ENCODE measurements around the gene MYO15B. TPM values are rescaled to one million over a fixed set of nuclear protein-coding genes. Genes with fewer than 3 reads are reported as not detected.

The MYO15B gene
- total RNA-seq, 1 donor from 2014 or later: 43.8 TPM

DNA sequence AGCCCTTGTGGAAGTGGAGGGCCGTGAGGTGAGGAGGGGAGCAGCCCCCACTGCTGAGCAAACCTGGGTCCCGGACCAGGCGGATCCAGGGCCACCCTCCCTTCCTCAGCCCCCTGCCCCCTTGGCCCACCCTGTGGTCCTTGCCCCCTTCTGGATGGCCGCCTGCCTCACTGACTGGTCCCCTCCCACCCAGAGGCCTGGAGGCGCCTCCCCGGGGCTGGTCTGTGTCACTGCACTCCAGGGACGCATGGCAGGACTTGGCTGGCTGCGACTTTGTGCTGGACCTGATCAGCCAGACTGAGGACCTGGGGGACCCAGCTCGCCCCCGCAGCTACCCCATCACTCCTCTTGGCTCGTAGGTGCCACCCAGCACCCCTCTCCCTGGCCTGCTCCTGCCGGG lies 26.4 kb downstream of the MYO15B start:
- no peak overlapping the region for H3K9ac ChIP-seq (ENCODE audit: low read depth in 1 of 3, low read length in 3 of 3)
- no peaks in the 10 kb centered on the region for H3K9me3 ChIP-seq (ENCODE audit: control insufficient read depth in 3 of 3, low read length in 3 of 3)
- peaks cover 2 to 14% (median 12%) of the 10 kb centered on the region in 3 donors for H3K36me3 ChIP-seq (ENCODE audit: control insufficient read depth in 3 of 3, insufficient read depth in 3 of 3, low read length in 3 of 3)
- H3K27me3 ChIP-seq (ENCODE audit: control insufficient read depth in 3 of 3, insufficient read depth in 3 of 3, low read length in 3 of 3): peaks cover 0 to 4% (median 3%) of the 10 kb centered on the region in 3 donors
- H3K4me1 ChIP-seq (ENCODE audit: control insufficient read depth in 3 of 3, insufficient read depth in 3 of 3, low read length in 3 of 3): no peaks in the 10 kb centered on the region
- no peak overlapping the region for H3K27ac ChIP-seq (ENCODE audit: low read depth, low read length)
- no peak overlapping the region for H3K4me3 ChIP-seq (ENCODE audit: low read length in 3 of 3)

- Histone ChIP-seq H3K9me3 (ENCODE audit: control insufficient read depth in 3 of 3, low read length in 3 of 3) (no peaks in the 10 kb centered on the region), H3K4me3 (ENCODE audit: low read length in 3 of 3) (no peak overlapping the region), H3K9ac (ENCODE audit: low read depth in 1 of 3, low read length in 3 of 3) (no peak overlapping the region), H3K27ac (ENCODE audit: low read depth, low read length) (no peak overlapping the region), H3K36me3 (ENCODE audit: control insufficient read depth in 3 of 3, insufficient read depth in 3 of 3, low read length in 3 of 3) (peaks cover 5 to 15% (median 12%) of the 10 kb centered on the region in 3 donors), H3K4me1 (ENCODE audit: control insufficient read depth in 3 of 3, insufficient read depth in 3 of 3, low read length in 3 of 3) (no peaks in the 10 kb centered on the region), H3K27me3 (ENCODE audit: control insufficient read depth in 3 of 3, insufficient read depth in 3 of 3, low read length in 3 of 3) (peaks cover 0 to 10% (median 3%) of the 10 kb centered on the region in 3 donors)
Observed at GRCh38 chr17:75614556-75615270, 27.1 kb downstream of the MYO15B start.

DNA sequence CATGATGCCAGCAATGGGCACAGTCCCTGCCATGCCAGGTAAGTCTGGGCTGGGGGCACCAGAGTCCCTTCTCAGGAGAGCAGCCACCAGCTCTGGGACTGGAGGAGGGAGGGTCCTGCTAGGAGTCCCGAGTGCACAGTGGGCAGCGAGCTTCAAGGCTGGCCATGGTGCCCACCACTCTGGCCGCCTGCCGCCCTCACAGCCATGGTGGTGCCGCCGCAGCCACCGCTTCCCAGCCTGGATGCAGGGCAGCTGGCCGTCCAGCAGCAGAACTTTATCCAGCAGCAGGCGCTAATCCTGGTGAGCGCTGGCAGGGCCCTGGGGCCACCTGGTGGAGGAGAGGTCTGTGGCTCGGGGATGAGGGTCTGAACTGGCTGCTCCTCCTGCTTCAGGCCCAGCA lies 27.7 kb downstream of the MYO15B start:
- Histone ChIP-seq H3K27ac (ENCODE audit: low read depth, low read length) (no peak overlapping the region), H3K9ac (ENCODE audit: low read depth in 1 of 3, low read length in 3 of 3) (no peak overlapping the region), H3K36me3 (ENCODE audit: control insufficient read depth in 3 of 3, insufficient read depth in 3 of 3, low read length in 3 of 3) (peaks cover 5 to 15% (median 15%) of the 10 kb centered on the region in 3 donors), H3K9me3 (ENCODE audit: control insufficient read depth in 3 of 3, low read length in 3 of 3) (no peaks in the 10 kb centered on the region), H3K4me1 (ENCODE audit: control insufficient read depth in 3 of 3, insufficient read depth in 3 of 3, low read length in 3 of 3) (no peaks in the 10 kb centered on the region), H3K4me3 (ENCODE audit: low read length in 3 of 3) (no peak overlapping the region), H3K27me3 (ENCODE audit: control insufficient read depth in 3 of 3, insufficient read depth in 3 of 3, low read length in 3 of 3) (peaks cover 0 to 14% (median 6%) of the 10 kb centered on the region in 3 donors)

DNA sequence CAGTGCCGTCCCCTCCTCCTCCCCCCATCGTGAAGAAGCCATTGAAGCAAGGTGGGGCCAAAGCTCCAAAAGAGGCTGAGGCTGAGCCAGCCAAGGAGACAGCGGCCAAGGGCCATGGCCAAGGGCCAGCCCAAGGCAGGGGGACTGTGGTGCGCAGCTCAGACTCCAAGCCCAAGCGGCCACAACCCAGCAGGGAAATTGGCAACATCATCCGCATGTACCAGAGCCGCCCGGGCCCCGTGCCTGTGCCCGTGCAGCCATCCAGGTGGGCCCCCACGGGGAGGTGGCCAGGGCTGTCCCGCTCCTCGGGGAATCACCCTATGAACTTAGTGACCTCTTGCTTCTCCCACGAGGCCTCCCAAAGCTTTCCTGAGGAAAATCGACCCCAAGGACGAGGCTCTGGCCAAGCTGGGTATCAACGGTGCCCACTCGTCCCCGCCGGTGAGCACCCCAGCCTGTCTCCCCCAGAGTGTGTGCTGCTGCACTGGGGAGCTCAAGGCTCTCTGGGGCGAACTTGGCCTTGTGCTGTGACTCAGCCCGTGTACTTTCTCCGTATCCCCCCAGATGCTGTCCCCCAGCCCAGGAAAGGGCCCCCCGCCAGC lies 29.0 kb downstream of the MYO15B start:
- Histone ChIP-seq H3K27ac (ENCODE audit: low read depth, low read length) (no peak overlapping the region), H3K36me3 (ENCODE audit: control insufficient read depth in 3 of 3, insufficient read depth in 3 of 3, low read length in 3 of 3) (peaks cover 6 to 23% (median 12%) of the 10 kb centered on the region in 3 donors), H3K4me1 (ENCODE audit: control insufficient read depth in 3 of 3, insufficient read depth in 3 of 3, low read length in 3 of 3) (no peaks in the 10 kb centered on the region), H3K27me3 (ENCODE audit: control insufficient read depth in 3 of 3, insufficient read depth in 3 of 3, low read length in 3 of 3) (peaks cover 0 to 14% (median 8%) of the 10 kb centered on the region in 3 donors), H3K9me3 (ENCODE audit: control insufficient read depth in 3 of 3, low read length in 3 of 3) (no peaks in the 10 kb centered on the region), H3K9ac (ENCODE audit: low read depth in 1 of 3, low read length in 3 of 3) (no peak overlapping the region), H3K4me3 (ENCODE audit: low read length in 3 of 3) (no peak overlapping the region)

DNA sequence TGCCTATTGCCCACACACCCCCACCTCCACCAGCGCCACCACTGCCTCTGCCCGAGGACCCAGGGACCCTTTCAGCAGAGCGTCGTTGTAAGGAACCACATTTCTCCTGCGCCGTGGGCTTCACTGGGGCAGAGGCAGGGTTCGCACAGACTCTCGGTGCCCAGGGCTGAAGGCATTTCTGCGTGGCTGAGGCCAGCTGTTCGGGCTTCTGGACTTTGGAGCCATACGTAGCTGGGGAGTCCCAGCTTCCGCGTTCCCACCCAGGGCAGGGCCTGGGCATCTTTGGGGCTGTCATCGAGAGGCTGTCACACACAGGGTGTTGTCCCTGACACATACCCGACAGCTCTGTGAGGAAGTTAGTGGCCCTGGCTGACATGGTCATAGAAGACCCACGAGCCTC lies 29.6 kb downstream of the MYO15B start:
- H3K27me3 ChIP-seq (ENCODE audit: control insufficient read depth in 3 of 3, insufficient read depth in 3 of 3, low read length in 3 of 3): peaks cover 0 to 14% (median 8%) of the 10 kb centered on the region in 3 donors
- peaks cover 6 to 23% (median 12%) of the 10 kb centered on the region in 3 donors for H3K36me3 ChIP-seq (ENCODE audit: control insufficient read depth in 3 of 3, insufficient read depth in 3 of 3, low read length in 3 of 3)
- H3K4me1 ChIP-seq (ENCODE audit: control insufficient read depth in 3 of 3, insufficient read depth in 3 of 3, low read length in 3 of 3): no peaks in the 10 kb centered on the region
- no peak overlapping the region for H3K27ac ChIP-seq (ENCODE audit: low read depth, low read length)
- H3K4me3 ChIP-seq (ENCODE audit: low read length in 3 of 3): no peak overlapping the region
- no peak overlapping the region for H3K9ac ChIP-seq (ENCODE audit: low read depth in 1 of 3, low read length in 3 of 3)
- no peaks in the 10 kb centered on the region for H3K9me3 ChIP-seq (ENCODE audit: control insufficient read depth in 3 of 3, low read length in 3 of 3)

DNA sequence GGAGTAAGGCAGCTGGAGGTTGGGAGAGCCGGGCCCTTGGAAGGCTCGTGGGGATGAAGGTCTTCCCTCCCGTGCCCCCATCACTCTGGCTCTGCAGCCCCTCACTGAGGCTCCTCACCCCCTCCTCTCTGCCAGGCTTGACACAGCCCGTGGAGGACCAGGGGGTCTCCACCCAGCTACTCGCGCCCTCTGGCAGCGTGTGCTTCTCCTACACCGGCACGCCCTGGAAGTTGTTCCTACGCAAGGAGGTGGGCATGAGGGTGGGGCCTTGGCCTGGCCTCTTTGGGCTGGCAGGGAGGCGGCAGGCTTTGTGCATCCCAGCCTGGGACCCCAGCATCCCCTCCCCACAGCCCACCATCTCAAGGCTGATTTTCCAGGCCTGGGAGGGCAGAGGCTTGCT lies 30.1 kb downstream of the MYO15B start:
- Histone ChIP-seq H3K9me3 (ENCODE audit: control insufficient read depth in 3 of 3, low read length in 3 of 3) (no peaks in the 10 kb centered on the region), H3K36me3 (ENCODE audit: control insufficient read depth in 3 of 3, insufficient read depth in 3 of 3, low read length in 3 of 3) (peaks cover 6 to 23% (median 11%) of the 10 kb centered on the region in 3 donors), H3K4me1 (ENCODE audit: control insufficient read depth in 3 of 3, insufficient read depth in 3 of 3, low read length in 3 of 3) (no peaks in the 10 kb centered on the region), H3K4me3 (ENCODE audit: low read length in 3 of 3) (no peak overlapping the region), H3K27ac (ENCODE audit: low read depth, low read length) (no peak overlapping the region), H3K27me3 (ENCODE audit: control insufficient read depth in 3 of 3, insufficient read depth in 3 of 3, low read length in 3 of 3) (peaks cover 0 to 14% (median 8%) of the 10 kb centered on the region in 3 donors), H3K9ac (ENCODE audit: low read depth in 1 of 3, low read length in 3 of 3) (no peak overlapping the region)

GRCh38 chr17:75619506-75620431 lies 32.2 kb downstream of the MYO15B start:
- Histone ChIP-seq H3K27me3 (ENCODE audit: control insufficient read depth in 3 of 3, insufficient read depth in 3 of 3, low read length in 3 of 3) (peaks cover 0 to 14% (median 8%) of the 10 kb centered on the region in 3 donors), H3K4me1 (ENCODE audit: control insufficient read depth in 3 of 3, insufficient read depth in 3 of 3, low read length in 3 of 3) (peaks cover 0 to 8% (median 6%) of the 10 kb centered on the region in 3 donors), H3K27ac (ENCODE audit: low read depth, low read length) (no peak overlapping the region), H3K9ac (ENCODE audit: low read depth in 1 of 3, low read length in 3 of 3) (no peak overlapping the region), H3K36me3 (ENCODE audit: control insufficient read depth in 3 of 3, insufficient read depth in 3 of 3, low read length in 3 of 3) (peaks cover 8 to 22% (median 10%) of the 10 kb centered on the region in 3 donors), H3K4me3 (ENCODE audit: low read length in 3 of 3) (no peak overlapping the region), H3K9me3 (ENCODE audit: control insufficient read depth in 3 of 3, low read length in 3 of 3) (no peaks in the 10 kb centered on the region)

GRCh38 chr17:75621489-75621888 lies 33.9 kb downstream of the MYO15B start:
- peaks cover 0 to 14% (median 8%) of the 10 kb centered on the region in 3 donors for H3K27me3 ChIP-seq (ENCODE audit: control insufficient read depth in 3 of 3, insufficient read depth in 3 of 3, low read length in 3 of 3)
- H3K9ac ChIP-seq (ENCODE audit: low read depth in 1 of 3, low read length in 3 of 3): no peak overlapping the region
- H3K4me3 ChIP-seq (ENCODE audit: low read length in 3 of 3): no peak overlapping the region
- H3K4me1 ChIP-seq (ENCODE audit: control insufficient read depth in 3 of 3, insufficient read depth in 3 of 3, low read length in 3 of 3): peaks cover 0 to 8% (median 6%) of the 10 kb centered on the region in 3 donors
- no peaks in the 10 kb centered on the region for H3K9me3 ChIP-seq (ENCODE audit: control insufficient read depth in 3 of 3, low read length in 3 of 3)
- H3K27ac ChIP-seq (ENCODE audit: low read depth, low read length): no peak overlapping the region
- peaks cover 10 to 31% (median 10%) of the 10 kb centered on the region in 3 donors for H3K36me3 ChIP-seq (ENCODE audit: control insufficient read depth in 3 of 3, insufficient read depth in 3 of 3, low read length in 3 of 3)

DNA sequence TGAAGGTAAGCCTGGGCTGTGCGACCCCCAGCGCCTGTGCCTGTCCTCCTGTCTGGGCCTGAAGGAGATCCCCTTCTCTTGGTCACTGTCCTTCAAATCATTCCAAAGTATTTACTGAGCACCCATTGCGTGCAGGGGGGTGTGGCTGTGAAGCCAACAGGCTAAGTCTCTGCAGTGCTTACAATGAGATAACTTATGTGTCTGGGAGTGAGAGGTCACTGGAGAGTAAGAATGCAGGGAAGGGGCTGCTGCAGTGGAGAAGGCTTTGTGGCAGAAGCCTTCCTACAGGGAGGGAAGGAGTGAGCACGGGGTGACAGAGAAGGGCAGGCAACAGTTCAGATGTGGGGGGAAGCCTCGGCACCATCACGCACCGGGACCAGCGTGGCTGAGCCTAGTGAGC lies 34.5 kb downstream of the MYO15B start:
- no peak overlapping the region for H3K27ac ChIP-seq (ENCODE audit: low read depth, low read length)
- H3K4me3 ChIP-seq (ENCODE audit: low read length in 3 of 3): no peak overlapping the region
- no peaks in the 10 kb centered on the region for H3K9me3 ChIP-seq (ENCODE audit: control insufficient read depth in 3 of 3, low read length in 3 of 3)
- peaks cover 0 to 14% (median 8%) of the 10 kb centered on the region in 3 donors for H3K27me3 ChIP-seq (ENCODE audit: control insufficient read depth in 3 of 3, insufficient read depth in 3 of 3, low read length in 3 of 3)
- no peak overlapping the region for H3K9ac ChIP-seq (ENCODE audit: low read depth in 1 of 3, low read length in 3 of 3)
- peaks cover 13 to 35% (median 14%) of the 10 kb centered on the region in 3 donors for H3K36me3 ChIP-seq (ENCODE audit: control insufficient read depth in 3 of 3, insufficient read depth in 3 of 3, low read length in 3 of 3)
- peaks cover 0 to 8% (median 6%) of the 10 kb centered on the region in 3 donors for H3K4me1 ChIP-seq (ENCODE audit: control insufficient read depth in 3 of 3, insufficient read depth in 3 of 3, low read length in 3 of 3)
